Nephron progenitor cell (in vitro differentiated cells): ENCODE measurements around the gene TMCO4.

Experiments
- DNase-seq: peaks from one replicate; pipeline ENCODE4 v3.0.0; 2021
- H3K27ac Mint-ChIP-seq: 2 replicates; pipeline ENCODE4 v1.8.0; 2021; ENCODE audit warnings: mild to moderate bottlenecking, moderate library complexity, mixed read lengths
- H3K27me3 Mint-ChIP-seq: 2 replicates; pipeline ENCODE4 v1.8.0; 2021; ENCODE audit warnings: mild to moderate bottlenecking, low read depth, mixed read lengths; ENCODE audit not compliant: poor library complexity
- H3K36me3 Mint-ChIP-seq: 2 replicates; pipeline ENCODE4 v1.8.0; 2021; ENCODE audit warnings: low read depth, mixed read lengths
- H3K4me1 Mint-ChIP-seq: 2 replicates; pipeline ENCODE4 v1.8.0; 2021; ENCODE audit warnings: mixed read lengths
- H3K4me3 Mint-ChIP-seq: 2 replicates; pipeline ENCODE4 v1.8.0; 2021; ENCODE audit warnings: mild to moderate bottlenecking, moderate library complexity, mixed read lengths
- H3K9me3 Mint-ChIP-seq: 2 replicates; pipeline ENCODE4 v1.8.0; 2021; ENCODE audit warnings: mild to moderate bottlenecking, moderate library complexity, mixed read lengths
- TF ChIP-seq, protein P1 (sequence below): fragments of 200-600 bp; sonication (generic); IDR thresholded peaks from 2 replicates; pipeline ENCODE4 v1.5.0; 2021; ENCODE audit warnings: antibody characterized with exemption

TMCO4 gene

DNA sequence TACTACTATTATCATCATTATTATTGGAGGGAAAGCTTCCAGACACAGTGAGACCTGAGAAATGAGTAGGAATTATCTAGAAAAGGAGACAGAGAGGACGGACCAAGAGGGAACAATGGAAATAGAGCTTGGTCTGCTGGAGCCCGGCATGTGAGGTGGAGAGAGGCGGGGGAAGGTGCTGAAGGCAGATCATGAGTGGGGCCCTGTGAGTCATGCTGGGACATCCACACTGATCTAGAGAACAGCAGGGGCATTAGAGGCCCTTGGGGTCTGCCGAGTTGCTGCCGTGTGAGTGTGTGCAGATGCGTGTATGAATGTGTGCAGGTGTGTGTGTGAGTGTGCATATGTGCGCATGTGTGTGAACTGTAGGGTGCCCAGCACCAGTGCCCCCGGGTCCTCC is 65.7 kb downstream of the TMCO4 start:
- Mint-ChIP-seq H3K27me3 (peaks cover 37% of the 10 kb centered on the region), H3K4me1 (peaks cover 13% of the 10 kb centered on the region), H3K4me3 (no peak overlapping the region), H3K36me3 (no peaks in the 10 kb centered on the region), H3K9me3 (peaks cover 6% of the 10 kb centered on the region), H3K27ac (no peak overlapping the region)
- DNase-seq = no peak
- TF ChIP-seq, protein P1, sequence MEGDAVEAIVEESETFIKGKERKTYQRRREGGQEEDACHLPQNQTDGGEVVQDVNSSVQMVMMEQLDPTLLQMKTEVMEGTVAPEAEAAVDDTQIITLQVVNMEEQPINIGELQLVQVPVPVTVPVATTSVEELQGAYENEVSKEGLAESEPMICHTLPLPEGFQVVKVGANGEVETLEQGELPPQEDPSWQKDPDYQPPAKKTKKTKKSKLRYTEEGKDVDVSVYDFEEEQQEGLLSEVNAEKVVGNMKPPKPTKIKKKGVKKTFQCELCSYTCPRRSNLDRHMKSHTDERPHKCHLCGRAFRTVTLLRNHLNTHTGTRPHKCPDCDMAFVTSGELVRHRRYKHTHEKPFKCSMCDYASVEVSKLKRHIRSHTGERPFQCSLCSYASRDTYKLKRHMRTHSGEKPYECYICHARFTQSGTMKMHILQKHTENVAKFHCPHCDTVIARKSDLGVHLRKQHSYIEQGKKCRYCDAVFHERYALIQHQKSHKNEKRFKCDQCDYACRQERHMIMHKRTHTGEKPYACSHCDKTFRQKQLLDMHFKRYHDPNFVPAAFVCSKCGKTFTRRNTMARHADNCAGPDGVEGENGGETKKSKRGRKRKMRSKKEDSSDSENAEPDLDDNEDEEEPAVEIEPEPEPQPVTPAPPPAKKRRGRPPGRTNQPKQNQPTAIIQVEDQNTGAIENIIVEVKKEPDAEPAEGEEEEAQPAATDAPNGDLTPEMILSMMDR = no peak

DNA sequence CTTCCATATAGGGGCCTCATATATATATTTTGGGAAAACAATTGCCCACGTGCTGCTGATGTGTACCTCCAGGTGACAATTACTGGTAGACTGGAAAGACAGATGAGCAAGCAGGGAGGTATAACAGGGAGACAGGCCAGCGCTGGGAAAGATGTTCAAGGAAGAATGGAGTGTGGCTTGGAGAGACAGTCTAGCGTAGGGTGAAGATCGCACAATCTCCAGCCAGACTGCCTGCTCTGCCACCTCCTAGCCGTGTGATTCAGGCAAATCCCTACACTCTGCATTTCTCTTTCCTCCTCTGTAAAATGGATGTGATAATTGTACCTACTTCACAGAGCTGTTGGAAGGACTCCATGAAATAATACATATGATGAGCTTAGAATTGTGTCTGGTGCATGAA is 66.1 kb downstream of the TMCO4 start:
- H3K27me3 Mint-ChIP-seq = peaks cover 33% of the 10 kb centered on the region
- no peaks in the 10 kb centered on the region for H3K36me3 Mint-ChIP-seq
- H3K9me3 Mint-ChIP-seq = peaks cover 6% of the 10 kb centered on the region
- no peak for DNase-seq
- peaks cover 13% of the 10 kb centered on the region for H3K4me1 Mint-ChIP-seq
- TF ChIP-seq, protein P1 = no peak
- H3K4me3 Mint-ChIP-seq = no peak overlapping the region
- H3K27ac Mint-ChIP-seq = no peak overlapping the region

DNA sequence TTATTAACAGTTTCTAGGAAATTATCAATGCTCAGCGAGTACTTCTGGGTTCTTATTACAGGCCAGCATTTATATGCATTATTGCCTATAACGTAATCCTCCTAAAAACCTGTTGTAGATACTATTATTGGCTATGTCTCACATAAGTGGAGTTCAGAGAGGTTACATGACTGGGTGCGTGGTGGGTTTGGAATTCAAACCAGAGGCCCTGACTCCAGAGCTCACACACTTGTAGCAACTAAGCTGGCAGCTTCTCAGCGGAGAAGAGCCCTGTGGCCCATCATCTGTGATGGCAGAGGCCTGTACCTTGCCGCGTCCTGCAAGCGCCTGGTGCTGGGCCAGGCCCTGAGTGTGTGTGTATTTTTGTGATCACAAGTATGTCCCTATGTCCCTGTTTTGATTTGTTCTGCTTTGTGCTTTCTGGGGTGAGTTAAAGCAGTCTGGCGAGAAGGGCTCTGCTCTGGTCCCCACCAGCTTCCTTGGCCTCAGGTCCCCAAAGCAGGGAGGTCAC is 68.3 kb downstream of the TMCO4 start:
- Mint-ChIP-seq H3K36me3 (no peaks in the 10 kb centered on the region), H3K4me3 (no peak overlapping the region), H3K27me3 (peaks cover 26% of the 10 kb centered on the region), H3K4me1 (peaks cover 13% of the 10 kb centered on the region), H3K9me3 (peaks cover 6% of the 10 kb centered on the region), H3K27ac (peak overlapping the region; percentile 6)
- DNase-seq = no peak
- TF ChIP-seq, protein P1 = no peak

DNA sequence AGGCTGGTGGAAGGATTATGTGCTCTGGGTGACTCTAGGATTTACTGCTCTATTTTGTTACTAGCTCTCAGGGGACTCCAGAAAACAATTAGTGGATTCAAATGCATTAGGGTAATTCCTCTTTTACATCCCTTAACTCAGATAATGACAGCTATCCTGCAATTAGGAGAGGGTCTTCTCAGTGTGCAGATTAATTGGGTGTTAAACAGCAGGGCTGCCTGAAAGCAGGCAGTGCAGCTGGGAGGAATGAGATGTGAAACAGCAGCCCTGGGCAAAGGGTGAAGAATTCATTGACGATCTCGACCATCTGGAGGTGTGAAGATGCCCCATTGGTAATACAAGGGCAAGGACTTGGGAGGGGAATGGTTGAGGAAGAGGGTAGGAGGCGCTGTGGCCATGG is 68.9 kb downstream of the TMCO4 start:
- TF ChIP-seq, protein P1 = no peak
- no peak for DNase-seq
- peaks cover 6% of the 10 kb centered on the region for H3K9me3 Mint-ChIP-seq
- H3K27ac Mint-ChIP-seq = peak overlapping the region; percentile 6
- H3K27me3 Mint-ChIP-seq = peaks cover 27% of the 10 kb centered on the region
- H3K4me1 Mint-ChIP-seq = peaks cover 13% of the 10 kb centered on the region
- no peaks in the 10 kb centered on the region for H3K36me3 Mint-ChIP-seq
- no peak overlapping the region for H3K4me3 Mint-ChIP-seq

DNA sequence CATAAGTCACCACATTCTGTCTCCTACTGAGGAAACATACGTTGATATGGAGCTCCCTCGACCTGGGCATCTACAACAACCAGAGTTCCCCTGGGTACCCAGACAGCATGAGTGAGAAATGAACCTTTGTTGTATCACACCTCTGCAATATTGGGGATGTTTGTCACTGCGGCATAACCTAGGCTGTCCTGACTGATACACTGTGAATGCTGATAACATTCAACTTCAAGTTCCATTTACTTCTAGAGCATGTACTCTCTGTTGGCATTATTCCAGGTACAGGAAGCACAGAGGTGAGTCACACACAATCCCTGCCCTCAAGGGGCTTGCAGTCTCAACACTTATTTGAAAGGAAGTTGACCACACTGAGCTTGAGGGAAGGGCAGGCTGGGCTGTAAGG is 69.5 kb downstream of the TMCO4 start:
- Mint-ChIP-seq H3K4me1 (peaks cover 13% of the 10 kb centered on the region), H3K27ac (no peak overlapping the region), H3K27me3 (peaks cover 30% of the 10 kb centered on the region), H3K4me3 (no peak overlapping the region), H3K9me3 (peaks cover 6% of the 10 kb centered on the region), H3K36me3 (no peaks in the 10 kb centered on the region)
- TF ChIP-seq, protein P1 = no peak
- no peak for DNase-seq

DNA sequence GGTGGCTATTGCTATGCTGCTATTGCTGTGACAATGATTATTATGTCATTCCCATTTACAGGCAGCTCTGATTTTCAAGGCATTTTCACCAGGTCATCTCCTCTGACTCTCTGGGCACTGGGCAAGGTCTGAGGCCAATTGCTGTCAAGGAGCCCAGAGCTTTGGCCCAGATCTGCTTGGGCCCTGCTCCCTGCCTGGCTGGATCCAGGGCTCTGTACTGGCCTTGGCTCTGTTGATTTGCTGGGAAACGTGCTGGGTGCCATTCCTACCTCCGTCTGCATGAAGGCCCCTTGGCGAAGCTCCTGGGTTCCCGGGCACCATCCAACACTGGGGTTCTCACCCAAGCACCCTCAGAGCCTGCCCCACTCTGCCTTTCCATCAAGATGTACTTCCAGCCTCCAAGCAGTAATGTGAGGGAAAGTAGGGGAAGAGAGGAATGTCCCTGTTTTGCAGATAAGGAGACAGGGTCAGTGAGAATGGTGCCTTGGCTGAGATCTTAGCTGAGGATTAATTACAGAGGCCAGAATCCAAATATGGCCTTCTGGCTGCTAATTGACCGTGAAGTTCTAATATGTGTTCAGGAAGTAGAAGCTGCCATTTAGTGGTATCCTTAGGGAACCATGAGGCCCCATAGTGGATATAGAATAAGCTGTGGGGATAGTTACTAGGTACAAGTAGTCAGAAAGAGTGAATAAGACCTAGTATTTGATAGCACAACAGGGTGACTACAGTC is 71.1 kb downstream of the TMCO4 start:
- Mint-ChIP-seq H3K27ac (peak overlapping the region; percentile 10), H3K4me1 (peaks cover 16% of the 10 kb centered on the region), H3K36me3 (no peaks in the 10 kb centered on the region), H3K27me3 (peaks cover 35% of the 10 kb centered on the region), H3K4me3 (no peak overlapping the region), H3K9me3 (peaks cover 6% of the 10 kb centered on the region)
- TF ChIP-seq, protein P1 = no peak
- no peak for DNase-seq
